Activated CD4-positive, alpha-beta T cell treated with anti-CD3 and anti-CD28 coated beads for 36 hours (primary cell): Measurements from ENCODE around the gene ZFTA. TPM values are rescaled to one million over a fixed set of nuclear protein-coding genes. Genes with fewer than 3 reads are reported as not detected.

Experiments
- ATAC-seq: fragments of 200-7000 bp; cut with Tn5 transposase; one replicate; pipeline ENCODE4 v1.10.0; 2021; ENCODE audit warnings: mild to moderate bottlenecking, moderate library complexity
- CTCF ChIA-PET: fragments of 350-600 bp; sonication (Branson Sonifier 250); formaldehyde crosslinking; loops from one replicate; lab custom pipeline; 2021; ENCODE audit warnings: antibody characterized with exemption; lab: Charles Lee
- POLR2A ChIA-PET: fragments of 350-600 bp; sonication (Branson Sonifier 250); formaldehyde crosslinking; loops from one replicate; lab custom pipeline; 2021; ENCODE audit warnings: antibody characterized with exemption, inconsistent platforms; lab: Charles Lee
- DNase-seq: peaks from one replicate; pipeline ENCODE4 v3.0.0-alpha.2; 2020
- H3K27ac Mint-ChIP-seq: one replicate; pipeline ENCODE4 v1.8.0; 2021; ENCODE audit warnings: mixed read lengths
- H3K27me3 Mint-ChIP-seq: one replicate; pipeline ENCODE4 v1.8.0; 2021; ENCODE audit warnings: mixed read lengths
- H3K36me3 Mint-ChIP-seq: one replicate; pipeline ENCODE4 v1.8.0; 2021; ENCODE audit warnings: low read depth, mixed read lengths
- H3K4me1 Mint-ChIP-seq: one replicate; pipeline ENCODE4 v1.8.0; 2021; ENCODE audit warnings: mixed read lengths
- H3K4me3 Mint-ChIP-seq: one replicate; pipeline ENCODE4 v1.8.0; 2021; ENCODE audit warnings: mild to moderate bottlenecking, moderate library complexity, mixed read lengths
- H3K9me3 Mint-ChIP-seq: one replicate; pipeline ENCODE4 v1.8.0; 2021; ENCODE audit warnings: low read depth, mixed read lengths
- intact Hi-C, 2 experiments: fragments of 100-400 bp; cut with DNase I in 1 of 2; cut with micrococcal nuclease in 1 of 2; formaldehyde crosslinking; loops; one replicate each; pipeline versions ENCODE4 v1.14.2 to v1.15.1; 2022 to 2024; cut with DNase I, micrococcal nuclease
- total RNA-seq, 2 experiments: library from RNA; stranded (reverse); gene quantifications; one replicate each; pipeline ENCODE4 v1.2.3, GENCODE V29; 2021

ZFTA gene
- total RNA-seq, 2 experiments from 2014 or later, result 1.5 to 1.7 TPM

DNA sequence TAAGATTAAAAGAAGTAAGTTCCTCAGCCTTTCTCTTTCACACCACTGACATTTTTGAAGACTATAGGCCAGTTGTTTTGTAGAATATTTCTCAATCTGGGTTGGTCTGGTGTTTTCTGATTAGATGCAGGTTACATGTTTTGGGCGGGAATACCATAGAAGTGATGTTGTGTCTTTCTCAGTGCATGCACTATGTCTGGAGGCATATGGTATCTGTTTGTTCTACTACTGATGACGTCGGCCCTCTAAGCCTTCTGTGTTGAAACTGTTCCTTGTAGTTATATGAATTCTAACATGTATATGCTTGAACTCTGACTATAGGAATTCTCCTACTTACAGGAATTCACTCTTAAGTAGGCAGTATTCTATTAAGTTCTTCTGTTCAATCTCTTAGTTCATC is 21.6 kb downstream of the ZFTA start:
- POLR2A ChIA-PET, result no interaction called here
- no peak overlapping the region for H3K4me3 Mint-ChIP-seq
- no peaks in the 10 kb centered on the region for H3K27me3 Mint-ChIP-seq
- intact Hi-C loops, result no loop called here
- H3K4me1 Mint-ChIP-seq, result no peaks in the 10 kb centered on the region
- DNase-seq, result no peak
- H3K36me3 Mint-ChIP-seq, result peaks cover 8% of the 10 kb centered on the region
- no peak for ATAC-seq
- H3K9me3 Mint-ChIP-seq, result no peaks in the 10 kb centered on the region
- CTCF ChIA-PET, result interaction anchor here (0.8 kb wide), 1 partner anchor 9 kb away, joined by 3 read pairs; no protein-coding TSS in a partner anchor
- no peak overlapping the region for H3K27ac Mint-ChIP-seq

GRCh38 chr11:63745304-63746170 is 23.0 kb downstream of the ZFTA start:
- ATAC-seq (no peak), DNase-seq (no peak)
- intact Hi-C loops, result no loop called here
- H3K27me3 Mint-ChIP-seq, result no peaks in the 10 kb centered on the region
- POLR2A ChIA-PET, result interaction anchor here (0.7 kb wide), 1 partner anchor 149 kb away, joined by 5 read pairs; no protein-coding TSS in a partner anchor
- H3K4me1 Mint-ChIP-seq, result no peaks in the 10 kb centered on the region
- H3K4me3 Mint-ChIP-seq, result no peak overlapping the region
- no peaks in the 10 kb centered on the region for H3K36me3 Mint-ChIP-seq
- CTCF ChIA-PET, result interaction anchor here (0.7 kb wide), 1 partner anchor 628 kb away, joined by 3 read pairs; no protein-coding TSS in a partner anchor
- no peaks in the 10 kb centered on the region for H3K9me3 Mint-ChIP-seq
- no peak overlapping the region for H3K27ac Mint-ChIP-seq

DNA sequence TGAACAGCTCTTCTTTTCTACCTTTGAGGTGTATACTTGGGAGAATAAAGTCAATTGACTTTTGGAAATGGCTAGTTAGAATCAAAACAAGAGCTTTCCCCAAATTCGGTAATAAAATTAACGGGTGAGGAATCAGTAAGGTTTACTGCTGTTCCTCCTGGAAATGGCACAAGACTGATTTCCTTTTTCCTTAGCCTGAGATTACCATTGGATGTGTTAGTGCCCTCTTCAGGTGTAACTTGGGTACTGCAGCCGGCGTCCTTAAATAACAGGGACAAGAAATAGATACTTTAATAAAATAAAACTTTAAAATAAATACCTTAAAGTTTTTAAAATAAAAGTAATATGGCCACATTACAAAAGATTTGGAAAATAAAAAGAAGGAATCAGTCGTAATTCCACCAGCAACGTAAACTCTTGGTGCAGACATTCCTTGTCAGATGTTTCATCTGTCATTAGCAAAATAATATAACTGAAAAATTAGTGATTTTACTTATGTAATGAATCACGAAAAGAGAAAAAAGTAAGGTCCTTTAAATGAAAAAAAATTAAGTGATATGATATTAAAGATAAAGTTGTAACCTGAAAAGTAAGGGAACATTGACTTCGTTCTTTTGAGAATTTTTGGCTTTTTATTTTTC is 29.7 kb downstream of the ZFTA start:
- Mint-ChIP-seq H3K4me1 (peaks cover 2% of the 10 kb centered on the region), H3K4me3 (no peak overlapping the region), H3K9me3 (no peaks in the 10 kb centered on the region), H3K36me3 (no peaks in the 10 kb centered on the region), H3K27ac (no peak overlapping the region), H3K27me3 (no peaks in the 10 kb centered on the region)
- intact Hi-C loops, result loop anchor here (1.0 to 10.0 kb wide), 6 partner anchors 68 to 704 kb away; partner anchors contain the start of gene ATL3 (in 1 of the 2)
- DNase-seq (peak; percentile 79), ATAC-seq (no peak)
- ChIA-PET CTCF (interaction anchor here (0.6 to 2.5 kb wide), 32 partner anchors 8 to 609 kb away, joined by 3 to 30 read pairs (median 4); partner anchors contain the start of genes RTN3 and ZFTA), POLR2A (no interaction called here)

- DNase-seq, result no peak
- no peaks in the 10 kb centered on the region for H3K9me3 Mint-ChIP-seq
- no peaks in the 10 kb centered on the region for H3K36me3 Mint-ChIP-seq
- ChIA-PET CTCF (interaction anchor here (0.6 to 2.5 kb wide), 20 partner anchors 9 to 258 kb away, joined by 3 to 30 read pairs (median 5); partner anchors contain the start of genes RTN3 and ZFTA), POLR2A (no interaction called here)
- intact Hi-C loops, result loop anchor here (1.0 to 10.0 kb wide), 6 partner anchors 67 to 703 kb away; partner anchors contain the start of gene ATL3 (in 1 of the 2)
- no peaks in the 10 kb centered on the region for H3K27me3 Mint-ChIP-seq
- ATAC-seq, result no peak
- no peak overlapping the region for H3K27ac Mint-ChIP-seq
- no peak overlapping the region for H3K4me3 Mint-ChIP-seq
- peaks cover 2% of the 10 kb centered on the region for H3K4me1 Mint-ChIP-seq
Measured at GRCh38 chr11:63737718-63738117, 30.9 kb downstream of the ZFTA start.

- no peaks in the 10 kb centered on the region for H3K9me3 Mint-ChIP-seq
- H3K27ac Mint-ChIP-seq, result no peak overlapping the region
- H3K4me1 Mint-ChIP-seq, result peaks cover 2% of the 10 kb centered on the region
- CTCF ChIA-PET, result interaction anchor here (0.7 to 2.1 kb wide), 5 partner anchors 19 to 262 kb away, joined by 3 to 30 read pairs (median 3); no protein-coding TSS in a partner anchor
- H3K4me3 Mint-ChIP-seq, result no peak overlapping the region
- no peaks in the 10 kb centered on the region for H3K36me3 Mint-ChIP-seq
- intact Hi-C loops, result loop anchor here (5.0 to 10.0 kb wide), 2 partner anchors 100 to 702 kb away; no protein-coding TSS in a partner anchor
- no peaks in the 10 kb centered on the region for H3K27me3 Mint-ChIP-seq
- POLR2A ChIA-PET, result interaction anchor here (0.7 kb wide), 1 partner anchor 199 kb away, joined by 3 read pairs; no protein-coding TSS in a partner anchor
- no peak for DNase-seq
- no peak for ATAC-seq
Measured at GRCh38 chr11:63736864-63737263, 31.7 kb downstream of the ZFTA start.

DNA sequence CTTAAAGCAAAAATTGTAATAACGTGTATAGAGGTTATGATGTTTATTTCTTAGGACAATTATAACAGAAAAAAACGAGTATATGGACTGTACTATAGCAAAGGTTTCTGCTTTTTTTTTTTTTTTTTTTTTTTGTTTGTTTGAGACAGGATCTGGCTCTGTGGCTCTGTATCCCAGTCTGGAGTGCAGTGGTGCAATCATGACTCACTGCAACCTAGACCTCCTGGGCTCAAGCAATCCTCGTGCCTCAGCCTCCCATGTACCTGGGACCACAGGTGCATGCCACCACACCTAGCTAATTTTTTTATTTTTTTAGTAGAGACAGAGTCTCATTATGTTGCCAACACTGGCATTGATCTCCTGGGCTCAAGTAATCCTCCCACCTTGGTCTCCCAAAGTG is 39.2 kb downstream of the ZFTA start:
- POLR2A ChIA-PET, result no interaction called here
- intact Hi-C loops, result no loop called here
- Mint-ChIP-seq H3K36me3 (no peaks in the 10 kb centered on the region), H3K4me1 (no peaks in the 10 kb centered on the region), H3K4me3 (no peak overlapping the region), H3K27ac (no peak overlapping the region), H3K27me3 (no peaks in the 10 kb centered on the region), H3K9me3 (no peaks in the 10 kb centered on the region)
- ATAC-seq (no peak), DNase-seq (no peak)
- CTCF ChIA-PET, result interaction anchor here (0.6 to 1.6 kb wide), 2 partner anchors 9 to 14 kb away, joined by 3 to 8 read pairs; no protein-coding TSS in a partner anchor

- Mint-ChIP-seq H3K27me3 (no peaks in the 10 kb centered on the region), H3K9me3 (no peaks in the 10 kb centered on the region), H3K4me3 (no peak overlapping the region), H3K36me3 (no peaks in the 10 kb centered on the region), H3K4me1 (no peaks in the 10 kb centered on the region), H3K27ac (no peak overlapping the region)
- ATAC-seq (no peak), DNase-seq (no peak)
- POLR2A ChIA-PET, result no interaction called here
- CTCF ChIA-PET, result interaction anchor here (0.7 to 1.6 kb wide), 3 partner anchors 12 to 18 kb away, joined by 3 to 4 read pairs (median 3); no protein-coding TSS in a partner anchor
- intact Hi-C loops, result no loop called here
Measured at GRCh38 chr11:63720611-63721010, 48.0 kb downstream of the ZFTA start.

- Mint-ChIP-seq H3K27ac (no peak overlapping the region), H3K4me1 (peaks cover 3% of the 10 kb centered on the region), H3K4me3 (no peak overlapping the region), H3K9me3 (no peaks in the 10 kb centered on the region), H3K36me3 (no peaks in the 10 kb centered on the region), H3K27me3 (no peaks in the 10 kb centered on the region)
- intact Hi-C loops, result no loop called here
- ChIA-PET CTCF (interaction anchor here (0.6 to 1.6 kb wide), 4 partner anchors 11 to 320 kb away, joined by 3 to 4 read pairs (median 4); no protein-coding TSS in a partner anchor), POLR2A (no interaction called here)
- ATAC-seq, result no peak
- no peak for DNase-seq
Measured at GRCh38 chr11:63719987-63720386, 48.6 kb downstream of the ZFTA start.

- no peak overlapping the region for H3K4me3 Mint-ChIP-seq
- H3K36me3 Mint-ChIP-seq, result peaks cover 3% of the 10 kb centered on the region
- no peaks in the 10 kb centered on the region for H3K27me3 Mint-ChIP-seq
- peaks cover 5% of the 10 kb centered on the region for H3K4me1 Mint-ChIP-seq
- no peak for DNase-seq
- no peak overlapping the region for H3K27ac Mint-ChIP-seq
- ChIA-PET CTCF (interaction anchor here (1.8 kb wide), 1 partner anchor 11 kb away, joined by 4 read pairs; no protein-coding TSS in a partner anchor), POLR2A (no interaction called here)
- no peak for ATAC-seq
- intact Hi-C loops, result no loop called here
- H3K9me3 Mint-ChIP-seq, result no peaks in the 10 kb centered on the region
Measured at GRCh38 chr11:63719001-63719400, 49.6 kb downstream of the ZFTA start.
